IgD-negative memory B cell (primary cell): ENCODE results near the gene KBTBD13. TPM values are rescaled to one million over a fixed set of nuclear protein-coding genes. Genes with fewer than 3 reads are reported as not detected.
"Not testable (repeated sequence)": the region's sequence is repeated elsewhere in the genome, so short reads cannot be mapped to it uniquely, and the experiment has no call there.

ENCODE experiments used
- H3K27ac Mint-ChIP-seq, 3 donors: one replicate each; pipeline ENCODE4 v1.8.0; 2020 to 2022; ENCODE audit warnings: mild to moderate bottlenecking in 3 of 3, mixed read lengths in 3 of 3, moderate library complexity in 1 of 3
- H3K27me3 Mint-ChIP-seq: one replicate; pipeline ENCODE4 v1.8.0; 2021; ENCODE audit warnings: mixed read lengths
- H3K36me3 Mint-ChIP-seq: one replicate; pipeline ENCODE4 v1.8.0; 2020; ENCODE audit warnings: mild to moderate bottlenecking, mixed read lengths
- H3K4me1 Mint-ChIP-seq, 3 donors: one replicate each; pipeline ENCODE4 v1.8.0; 2020 to 2022; ENCODE audit warnings: mixed read lengths in 3 of 3, mild to moderate bottlenecking in 1 of 3
- H3K4me3 Mint-ChIP-seq, 4 donors: one replicate each; pipeline ENCODE4 v1.8.0; 2020 to 2022; ENCODE audit warnings: mild to moderate bottlenecking in 4 of 4, mixed read lengths in 4 of 4, moderate library complexity in 3 of 4
- H3K9me3 Mint-ChIP-seq, 3 donors: one replicate each; pipeline ENCODE4 v1.8.0; 2020 to 2021; ENCODE audit warnings: mixed read lengths in 3 of 3, mild to moderate bottlenecking in 1 of 3
- polyA plus RNA-seq: library from polyadenylated mRNA; unstranded; fragments of 300-500 nt; fragmentation: Illumina TruSeq; gene quantifications from one replicate; pipeline ENCODE4 v1.2.3, GENCODE V29; 2021

Gene KBTBD13
- polyA plus RNA-seq, 1 donor from 2014 or later, result not detected

DNA sequence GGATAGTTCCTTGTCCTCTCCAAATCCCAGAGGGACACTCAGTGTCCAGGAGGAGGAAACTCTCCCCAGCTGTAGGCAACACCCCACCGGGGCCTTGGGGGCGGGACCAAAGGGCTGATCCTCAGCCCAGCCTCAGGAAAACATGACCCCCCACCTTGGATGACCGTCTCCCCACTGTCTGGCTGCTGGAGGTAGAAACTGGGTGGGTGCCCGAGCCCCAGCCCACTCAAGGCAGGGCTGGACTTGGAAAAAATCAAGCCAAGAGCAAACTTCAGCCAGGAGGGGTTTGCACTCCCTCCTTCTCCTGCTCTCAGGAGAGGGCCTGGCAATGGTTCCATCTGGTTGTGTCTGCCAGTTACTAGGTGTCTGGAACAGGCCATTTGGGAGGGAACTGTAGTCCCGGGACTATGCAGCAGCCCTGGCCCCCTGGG, 5.2 kb upstream of the KBTBD13 start:
- Mint-ChIP-seq H3K4me3 (no peak overlapping the region), H3K9me3 (peaks cover 0 to 1% (median 0%) of the 10 kb centered on the region in 3 donors), H3K27ac (no peak overlapping the region), H3K36me3 (no peaks in the 10 kb centered on the region), H3K4me1 (peaks cover 0 to 6% (median 0%) of the 10 kb centered on the region in 3 donors), H3K27me3 (peaks cover 16% of the 10 kb centered on the region)

DNA sequence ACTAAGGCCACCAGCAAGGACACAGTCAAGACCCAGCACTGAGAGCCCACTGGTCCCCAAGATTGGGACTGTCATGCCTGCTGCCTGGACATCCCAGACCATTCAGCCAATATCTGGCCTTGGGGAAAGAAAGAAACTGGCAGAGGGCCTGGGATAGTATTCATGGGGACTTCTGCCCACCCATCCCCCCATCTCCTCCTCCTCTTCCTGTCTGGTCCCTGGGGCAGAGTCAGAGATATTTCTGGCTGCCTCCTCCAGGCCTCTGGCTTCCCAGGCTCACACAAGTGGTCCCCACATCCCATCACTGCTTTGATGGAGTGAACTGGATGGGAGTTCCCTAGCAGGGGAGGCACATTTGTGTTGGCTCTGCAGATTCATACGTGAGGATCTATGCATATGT, 4.5 kb upstream of the KBTBD13 start:
- Mint-ChIP-seq H3K4me3 (no peak overlapping the region), H3K36me3 (no peaks in the 10 kb centered on the region), H3K4me1 (peaks cover 0 to 6% (median 0%) of the 10 kb centered on the region in 3 donors), H3K9me3 (peaks cover 0 to 1% (median 0%) of the 10 kb centered on the region in 3 donors), H3K27me3 (peaks cover 15% of the 10 kb centered on the region), H3K27ac (no peak overlapping the region)

DNA sequence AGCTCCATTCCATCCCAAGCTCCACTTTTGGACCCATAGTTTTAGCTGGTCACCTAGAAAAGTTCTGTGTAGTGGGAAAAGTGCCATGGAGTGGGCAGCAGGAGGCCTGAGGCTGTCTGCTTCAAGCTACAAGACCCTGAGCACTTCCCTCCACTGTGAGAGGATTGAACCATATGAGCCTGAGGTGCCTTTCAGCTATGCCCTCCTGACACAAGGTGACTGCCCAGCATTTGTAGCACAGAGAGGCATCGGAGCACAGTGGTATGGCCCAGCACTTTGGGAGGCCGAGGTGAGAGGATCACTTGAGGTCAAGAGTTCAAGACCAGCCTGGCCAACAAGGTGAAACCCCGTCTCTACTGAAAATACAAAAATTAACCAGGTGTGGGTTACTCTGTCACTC, 3.9 kb upstream of the KBTBD13 start:
- no peaks in the 10 kb centered on the region for H3K36me3 Mint-ChIP-seq
- H3K9me3 Mint-ChIP-seq, result peaks cover 0 to 1% (median 0%) of the 10 kb centered on the region in 3 donors
- peaks cover 12% of the 10 kb centered on the region for H3K27me3 Mint-ChIP-seq
- no peak overlapping the region for H3K4me3 Mint-ChIP-seq
- H3K27ac Mint-ChIP-seq, result no peak overlapping the region
- peaks cover 0 to 4% (median under 1%) of the 10 kb centered on the region in 3 donors for H3K4me1 Mint-ChIP-seq

DNA sequence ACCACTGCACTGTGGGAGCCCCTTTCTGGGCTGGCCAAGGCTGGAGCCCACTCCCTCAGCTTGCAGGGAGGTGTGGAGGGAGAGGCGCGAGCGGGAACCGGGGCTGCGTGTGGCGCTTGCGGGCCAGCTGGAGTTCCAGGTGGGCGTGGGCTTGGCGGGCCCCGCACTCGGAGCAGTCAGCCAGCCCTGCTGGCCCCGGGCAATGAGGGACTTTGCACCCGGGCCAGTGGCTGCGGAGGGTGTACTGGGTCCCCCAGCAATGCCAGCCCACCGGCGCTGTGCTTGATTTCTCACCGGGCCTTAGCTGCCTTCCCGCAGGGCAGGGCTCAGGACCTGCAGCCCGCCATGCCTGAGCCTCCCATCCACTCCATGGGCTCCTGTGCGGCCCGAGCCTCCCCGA, 1.6 kb upstream of the KBTBD13 start:
- not testable (repeated sequence) for H3K4me3 Mint-ChIP-seq, H3K9me3 Mint-ChIP-seq, H3K27ac Mint-ChIP-seq, H3K36me3 Mint-ChIP-seq, H3K4me1 Mint-ChIP-seq
- H3K27me3 Mint-ChIP-seq, result peaks cover 14% of the 10 kb centered on the region

DNA sequence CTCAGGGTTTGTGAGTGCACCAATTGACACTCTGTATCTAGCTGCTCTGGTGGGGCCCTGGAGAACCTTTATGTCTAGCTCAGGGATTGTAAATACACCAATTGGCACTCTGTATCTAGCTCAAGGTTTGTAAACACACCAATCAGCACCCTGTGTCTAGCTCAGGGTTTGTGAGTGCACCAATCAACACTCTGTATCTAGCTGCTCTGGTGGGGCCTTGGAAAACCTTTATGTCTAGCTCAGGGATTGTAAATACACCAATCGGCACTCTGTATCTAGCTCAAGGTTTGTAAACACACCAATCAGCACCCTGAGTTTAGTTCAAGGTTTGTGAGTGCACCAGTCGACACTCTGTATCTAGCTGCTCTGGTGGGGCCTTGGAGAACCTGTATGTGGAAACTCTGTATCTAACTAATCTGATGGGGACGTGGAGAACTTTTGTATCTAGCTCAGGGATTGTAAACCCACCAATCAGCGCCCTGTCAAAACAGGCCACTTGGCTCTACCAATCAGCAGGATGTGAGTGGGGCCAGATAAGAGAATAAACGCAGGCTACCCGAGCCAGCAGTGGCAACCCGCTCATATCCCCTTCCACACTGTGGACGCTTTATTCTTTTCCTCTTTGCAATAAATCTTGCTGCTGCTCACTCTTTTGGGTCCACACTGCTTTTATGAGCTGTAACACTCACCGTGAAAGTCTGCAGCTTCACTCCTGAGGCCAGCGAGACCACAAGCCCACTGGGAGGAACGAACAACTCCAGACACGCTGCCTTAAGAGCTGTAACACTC, 745 bp upstream of the KBTBD13 start:
- not testable (repeated sequence) for H3K36me3 Mint-ChIP-seq, H3K4me1 Mint-ChIP-seq, H3K9me3 Mint-ChIP-seq, H3K4me3 Mint-ChIP-seq
- Mint-ChIP-seq H3K27ac (peak overlapping the region in 1 of 3 donors; percentile 31), H3K27me3 (peaks cover 14% of the 10 kb centered on the region)

DNA sequence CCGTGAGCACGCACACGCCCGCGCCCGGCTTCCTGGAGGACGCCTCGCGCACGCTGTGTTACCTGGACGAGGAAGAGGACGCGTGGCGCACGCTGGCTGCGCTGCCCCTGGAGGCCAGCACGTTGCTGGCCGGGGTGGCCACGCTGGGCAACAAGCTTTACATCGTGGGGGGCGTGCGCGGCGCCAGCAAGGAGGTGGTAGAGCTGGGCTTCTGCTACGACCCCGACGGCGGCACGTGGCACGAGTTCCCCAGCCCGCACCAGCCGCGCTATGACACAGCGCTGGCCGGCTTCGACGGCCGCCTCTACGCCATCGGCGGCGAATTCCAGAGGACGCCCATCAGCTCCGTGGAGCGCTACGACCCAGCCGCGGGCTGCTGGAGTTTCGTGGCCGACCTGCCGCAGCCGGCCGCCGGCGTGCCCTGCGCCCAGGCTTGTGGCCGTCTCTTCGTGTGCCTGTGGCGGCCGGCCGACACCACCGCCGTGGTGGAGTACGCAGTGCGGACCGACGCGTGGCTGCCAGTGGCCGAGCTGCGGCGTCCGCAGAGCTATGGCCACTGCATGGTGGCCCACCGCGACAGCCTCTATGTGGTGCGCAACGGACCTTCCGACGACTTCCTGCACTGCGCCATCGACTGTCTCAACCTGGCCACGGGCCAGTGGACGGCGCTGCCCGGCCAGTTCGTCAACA, 890 bp downstream of the KBTBD13 start:
- peaks cover 3 to 6% (median 5%) of the 10 kb centered on the region in 3 donors for H3K4me1 Mint-ChIP-seq

DNA sequence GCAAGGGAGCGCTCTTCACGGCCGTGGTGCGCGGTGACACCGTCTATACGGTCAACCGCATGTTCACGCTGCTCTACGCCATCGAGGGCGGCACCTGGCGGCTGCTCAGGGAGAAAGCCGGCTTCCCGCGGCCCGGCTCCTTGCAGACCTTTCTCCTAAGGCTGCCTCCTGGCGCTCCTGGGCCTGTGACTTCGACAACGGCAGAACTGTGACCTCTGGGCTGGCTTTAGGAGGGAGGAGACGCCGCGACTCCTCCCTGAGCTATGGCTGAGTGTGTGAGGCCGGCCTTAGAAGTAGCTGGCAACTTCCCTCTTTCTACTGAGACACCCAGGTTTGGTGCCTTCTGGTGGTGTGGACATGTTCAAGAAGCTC, 1.4 kb downstream of the KBTBD13 start:
- Mint-ChIP-seq H3K9me3 (no peaks in the 10 kb centered on the region), H3K36me3 (no peaks in the 10 kb centered on the region), H3K27me3 (peaks cover 31% of the 10 kb centered on the region), H3K27ac (peak overlapping the region in 2 of 3 donors; percentile 59 to 76), H3K4me1 (peaks cover 3 to 10% (median 6%) of the 10 kb centered on the region in 3 donors), H3K4me3 (peak overlapping the region in 2 of 4 donors; percentile 46 to 57)

More for the DNA sequence above, 890 bp downstream of the KBTBD13 start:
- Mint-ChIP-seq H3K4me3 (peak overlapping the region in 2 of 4 donors; percentile 46 to 57), H3K9me3 (no peaks in the 10 kb centered on the region), H3K36me3 (no peaks in the 10 kb centered on the region), H3K27ac (peak overlapping the region in 2 of 3 donors; percentile 59 to 76), H3K27me3 (peaks cover 26% of the 10 kb centered on the region)

DNA sequence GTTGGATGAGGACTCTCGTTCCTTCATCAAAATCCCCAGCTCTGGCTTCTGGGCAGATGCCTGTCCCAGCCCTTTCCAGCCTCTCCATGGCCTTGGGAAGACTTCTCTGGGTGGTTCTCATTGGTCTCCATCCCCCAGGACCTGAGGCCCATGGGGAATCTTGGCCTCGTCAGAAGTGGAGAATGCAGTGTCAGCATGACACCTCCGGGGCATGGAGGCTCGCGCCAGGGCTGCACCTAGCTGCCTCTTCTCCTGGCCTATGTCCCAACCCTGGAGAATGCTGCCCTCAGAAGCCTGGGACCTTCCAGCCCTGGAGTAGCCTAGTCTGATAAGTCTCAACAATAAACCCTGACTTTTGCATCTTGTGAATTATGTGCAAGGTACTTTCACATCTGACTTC, 3.0 kb downstream of the KBTBD13 start:
- Mint-ChIP-seq H3K4me1 (peaks cover 3 to 10% (median 6%) of the 10 kb centered on the region in 3 donors), H3K27ac (no peak overlapping the region), H3K27me3 (peaks cover 38% of the 10 kb centered on the region)

DNA sequence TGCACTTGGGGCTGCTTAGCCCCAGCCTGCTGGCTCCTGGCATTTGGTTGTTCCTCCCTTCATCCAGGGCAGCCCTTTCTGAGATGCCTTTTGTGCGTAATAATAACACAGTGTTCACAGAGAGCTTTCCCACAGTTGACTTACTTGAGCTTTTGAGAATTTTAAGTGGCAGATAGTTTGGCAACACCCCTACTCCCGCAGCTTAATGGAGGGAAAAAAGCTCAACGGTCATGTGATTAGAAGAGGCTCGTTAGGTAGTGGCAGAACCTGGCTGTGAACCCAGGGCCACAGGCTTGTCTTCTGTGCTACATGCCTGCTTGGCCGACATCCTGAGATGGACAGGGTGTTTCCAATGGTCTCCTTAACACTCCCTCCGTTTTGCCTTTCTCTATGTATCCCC, 4.7 kb downstream of the KBTBD13 start:
- Mint-ChIP-seq H3K27ac (no peak overlapping the region), H3K4me3 (no peak overlapping the region), H3K9me3 (no peaks in the 10 kb centered on the region), H3K36me3 (no peaks in the 10 kb centered on the region), H3K4me1 (peaks cover 3 to 10% (median 6%) of the 10 kb centered on the region in 3 donors), H3K27me3 (peaks cover 37% of the 10 kb centered on the region)

More for the DNA sequence above, 3.0 kb downstream of the KBTBD13 start:
- Mint-ChIP-seq H3K4me3 (no peak overlapping the region), H3K9me3 (no peaks in the 10 kb centered on the region), H3K36me3 (no peaks in the 10 kb centered on the region)

DNA sequence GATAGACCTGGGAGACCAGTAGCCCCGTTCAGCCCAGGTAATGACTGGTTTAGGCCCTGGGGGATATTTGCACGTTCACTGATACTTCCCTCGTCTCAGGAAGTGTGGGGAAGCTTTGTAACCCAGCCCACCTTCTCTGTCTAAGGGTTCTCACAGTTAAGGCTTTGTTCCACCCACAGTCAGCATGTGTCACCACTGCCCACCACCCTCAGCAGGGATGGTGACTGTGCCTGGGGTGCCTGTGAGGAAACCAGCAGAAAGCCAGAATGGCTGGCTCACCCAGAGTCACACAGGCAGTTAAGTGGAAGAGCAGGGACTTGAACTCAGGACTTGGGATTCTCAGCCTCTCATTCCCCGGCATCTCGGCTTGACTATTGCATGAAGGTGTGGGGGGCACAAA, 5.2 kb downstream of the KBTBD13 start:
- H3K27ac Mint-ChIP-seq, result no peak overlapping the region
- no peak overlapping the region for H3K4me3 Mint-ChIP-seq
- peaks cover 3 to 10% (median 6%) of the 10 kb centered on the region in 3 donors for H3K4me1 Mint-ChIP-seq
- no peaks in the 10 kb centered on the region for H3K9me3 Mint-ChIP-seq
- no peaks in the 10 kb centered on the region for H3K36me3 Mint-ChIP-seq
- H3K27me3 Mint-ChIP-seq, result peaks cover 34% of the 10 kb centered on the region

DNA sequence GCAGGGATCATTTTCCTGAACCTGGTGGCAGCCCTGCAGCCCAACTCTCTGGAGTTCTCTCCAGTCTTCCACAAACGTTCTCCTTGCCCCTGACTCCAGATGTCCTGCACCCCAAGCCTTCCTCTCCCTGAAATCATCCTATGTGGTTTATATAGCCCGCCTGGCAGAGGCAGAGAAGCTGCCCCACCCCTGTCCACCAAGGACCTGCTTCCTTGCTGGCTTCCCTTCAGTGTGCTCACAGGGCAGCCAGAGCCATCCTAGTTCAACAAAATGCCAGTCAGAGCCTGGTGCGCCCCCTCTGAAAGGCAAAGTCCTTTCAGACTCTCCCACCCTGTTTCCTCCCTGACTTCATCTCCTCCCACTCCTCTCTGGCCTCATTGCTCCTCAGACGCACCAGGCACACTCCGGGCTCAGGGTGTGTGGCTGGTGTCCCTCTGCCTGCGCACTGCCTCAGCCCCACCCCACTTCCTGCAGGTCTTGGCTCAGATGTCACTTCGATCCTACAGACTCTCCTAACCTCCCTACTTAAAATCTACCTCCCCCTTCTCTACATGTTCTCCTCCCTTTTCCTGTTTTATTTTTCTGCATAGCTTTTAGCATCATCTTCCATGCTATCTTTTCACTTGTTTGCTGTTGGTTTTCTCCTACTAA, 5.9 kb downstream of the KBTBD13 start:
- Mint-ChIP-seq H3K36me3 (no peaks in the 10 kb centered on the region), H3K4me1 (peaks cover 3 to 10% (median 6%) of the 10 kb centered on the region in 3 donors), H3K9me3 (no peaks in the 10 kb centered on the region), H3K27ac (no peak overlapping the region), H3K27me3 (peaks cover 34% of the 10 kb centered on the region), H3K4me3 (peak overlapping the region in 1 of 4 donors; percentile 59)

DNA sequence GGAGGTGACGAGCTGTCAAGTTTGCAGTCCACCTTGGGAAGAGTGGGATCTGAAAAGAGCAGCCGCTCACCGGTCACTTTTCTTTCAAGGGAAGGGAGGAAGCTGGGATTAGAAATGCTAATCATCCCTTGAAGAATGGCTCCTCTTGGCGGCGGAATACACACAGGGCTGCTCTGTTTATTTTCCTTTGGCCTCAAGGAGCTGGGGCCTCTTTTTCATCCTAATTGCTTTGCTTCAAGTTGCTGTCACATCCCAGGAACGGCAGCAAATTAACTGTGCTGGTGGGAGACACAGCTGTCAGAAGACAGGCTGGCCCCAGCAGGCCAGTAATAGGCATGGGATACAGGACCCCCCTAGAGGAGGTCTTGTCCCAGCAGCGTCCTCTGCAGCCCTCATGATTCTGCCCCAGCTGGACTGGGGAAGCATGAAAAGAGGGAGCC, 6.7 kb downstream of the KBTBD13 start:
- Mint-ChIP-seq H3K27me3 (peaks cover 28% of the 10 kb centered on the region), H3K9me3 (no peaks in the 10 kb centered on the region), H3K4me3 (no peak overlapping the region), H3K36me3 (no peaks in the 10 kb centered on the region), H3K4me1 (peaks cover 0 to 7% (median 0%) of the 10 kb centered on the region in 3 donors), H3K27ac (no peak overlapping the region)

DNA sequence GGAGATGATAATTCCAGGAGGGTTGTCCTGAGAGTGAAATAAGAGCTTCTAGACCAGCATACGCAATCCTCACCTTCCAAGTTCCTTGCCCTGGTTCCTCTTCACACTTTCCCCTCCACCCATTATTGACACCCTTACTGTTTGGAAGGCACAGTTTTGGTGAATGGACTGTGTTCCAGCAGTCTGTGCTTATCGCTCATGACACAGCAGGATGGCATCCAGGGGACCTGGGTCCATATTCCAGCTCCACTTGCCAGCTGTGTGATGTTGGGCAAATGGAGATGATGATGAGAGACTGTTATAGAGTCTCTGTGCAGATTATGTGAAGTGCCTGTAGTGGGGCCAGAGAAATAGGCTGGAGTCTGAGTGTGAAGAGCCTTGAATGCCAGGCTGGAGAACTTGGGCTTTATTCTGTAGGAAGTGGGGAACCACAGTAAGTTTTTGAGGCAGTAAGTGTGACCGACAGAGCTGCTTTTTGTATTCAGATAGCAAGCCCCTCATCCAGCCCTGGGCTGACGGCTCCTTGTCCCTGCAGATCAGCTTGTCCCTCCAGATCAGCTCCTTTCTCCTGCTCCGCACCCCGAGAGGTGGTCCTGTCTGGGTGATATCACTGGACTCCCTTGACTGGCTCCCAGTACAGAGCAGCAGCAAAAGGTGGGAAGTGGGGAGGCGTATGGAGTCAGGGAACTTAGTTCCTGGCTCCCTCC, 8.1 kb downstream of the KBTBD13 start:
- H3K9me3 Mint-ChIP-seq, result no peaks in the 10 kb centered on the region
- H3K4me1 Mint-ChIP-seq, result peaks cover 0 to 7% (median 0%) of the 10 kb centered on the region in 3 donors
- H3K27me3 Mint-ChIP-seq, result peaks cover 26% of the 10 kb centered on the region
- no peak overlapping the region for H3K27ac Mint-ChIP-seq
- no peak overlapping the region for H3K4me3 Mint-ChIP-seq
- no peaks in the 10 kb centered on the region for H3K36me3 Mint-ChIP-seq

DNA sequence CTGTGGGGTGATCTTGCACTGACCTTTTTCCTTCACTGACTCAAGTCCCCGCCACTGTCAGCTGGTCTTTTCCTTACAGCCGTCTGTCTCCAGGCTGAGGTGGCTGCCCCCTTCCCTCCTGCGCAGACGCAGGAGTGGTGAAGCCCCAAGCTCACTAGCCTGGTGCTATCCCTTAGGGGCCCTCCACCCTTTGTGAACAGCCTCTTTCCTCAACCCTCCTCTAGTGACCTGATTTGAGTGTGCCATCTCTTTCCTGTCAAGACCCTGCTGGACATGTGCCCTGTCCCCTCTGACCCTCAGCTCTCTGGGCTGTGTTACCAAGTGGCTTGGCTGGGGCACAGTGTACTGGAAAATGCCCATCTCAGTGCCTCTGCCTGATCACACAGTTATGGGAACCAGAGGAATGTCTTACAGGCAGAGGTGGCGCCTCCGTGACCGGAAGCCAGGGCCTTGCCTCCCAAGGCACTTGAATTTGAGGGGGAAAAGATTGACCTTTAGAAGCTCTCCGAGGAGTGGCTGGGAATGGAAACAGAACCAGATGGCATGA, 8.7 kb downstream of the KBTBD13 start:
- Mint-ChIP-seq H3K4me1 (peaks cover 0 to 7% (median 0%) of the 10 kb centered on the region in 3 donors), H3K36me3 (no peaks in the 10 kb centered on the region), H3K27ac (no peak overlapping the region), H3K4me3 (no peak overlapping the region), H3K27me3 (peaks cover 26% of the 10 kb centered on the region), H3K9me3 (no peaks in the 10 kb centered on the region)
